HG03196 (cell line): ENCODE results near the gene ALDOA.
A peak's percentile ranks its signal among the peaks of the same experiment; 100 is the strongest.

Experiments used
- ATAC-seq: cut with Tn5 transposase; IDR thresholded peaks from one replicate; pipeline ENCODE4 v1.9.1; 2021; ENCODE audit not compliant: unreplicated experiment

Gene ALDOA

GRCh38 chr16:30068750-30069610 lies 3.4 kb downstream of the ALDOA start:
- ATAC-seq, result no peak

DNA sequence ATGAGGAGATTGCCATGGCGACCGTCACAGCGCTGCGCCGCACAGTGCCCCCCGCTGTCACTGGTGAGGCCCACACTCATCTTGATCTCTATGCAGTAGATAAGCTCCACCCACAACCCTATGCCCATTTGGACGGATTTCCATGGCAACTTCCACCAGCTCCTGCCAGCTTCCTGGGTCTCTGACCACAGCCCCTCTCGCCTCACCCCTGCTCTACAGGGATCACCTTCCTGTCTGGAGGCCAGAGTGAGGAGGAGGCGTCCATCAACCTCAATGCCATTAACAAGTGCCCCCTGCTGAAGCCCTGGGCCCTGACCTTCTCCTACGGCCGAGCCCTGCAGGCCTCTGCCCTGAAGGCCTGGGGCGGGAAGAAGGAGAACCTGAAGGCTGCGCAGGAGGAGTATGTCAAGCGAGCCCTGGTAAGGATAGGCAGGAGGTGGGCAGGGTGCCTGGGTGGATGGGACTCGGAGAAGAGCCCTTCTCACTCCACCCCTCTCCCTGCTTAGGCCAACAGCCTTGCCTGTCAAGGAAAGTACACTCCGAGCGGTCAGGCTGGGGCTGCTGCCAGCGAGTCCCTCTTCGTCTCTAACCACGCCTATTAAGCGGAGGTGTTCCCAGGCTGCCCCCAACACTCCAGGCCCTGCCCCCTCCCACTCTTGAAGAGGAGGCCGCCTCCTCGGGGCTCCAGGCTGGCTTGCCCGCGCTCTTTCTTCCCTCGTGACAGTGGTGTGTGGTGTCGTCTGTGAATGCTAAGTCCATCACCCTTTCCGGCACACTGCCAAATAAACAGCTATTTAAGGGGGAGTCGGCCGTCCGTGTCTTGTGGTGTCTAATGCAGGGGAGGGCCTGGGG lies 4.3 kb downstream of the ALDOA start:
- ATAC-seq, result no peak

- no peak for ATAC-seq
These were observed 4.9 kb downstream of the ALDOA start for GRCh38 chr16:30070490-30070889.

- ATAC-seq, result peak; percentile 77
These were observed 10.1 kb downstream of the ALDOA start, which contains the start of gene PPP4C for GRCh38 chr16:30075503-30076275. Gene PPP4C, plus strand, starts transcription at chr16:30075994. Its CDS starts 384 bp downstream, at chr16:30076378.

DNA sequence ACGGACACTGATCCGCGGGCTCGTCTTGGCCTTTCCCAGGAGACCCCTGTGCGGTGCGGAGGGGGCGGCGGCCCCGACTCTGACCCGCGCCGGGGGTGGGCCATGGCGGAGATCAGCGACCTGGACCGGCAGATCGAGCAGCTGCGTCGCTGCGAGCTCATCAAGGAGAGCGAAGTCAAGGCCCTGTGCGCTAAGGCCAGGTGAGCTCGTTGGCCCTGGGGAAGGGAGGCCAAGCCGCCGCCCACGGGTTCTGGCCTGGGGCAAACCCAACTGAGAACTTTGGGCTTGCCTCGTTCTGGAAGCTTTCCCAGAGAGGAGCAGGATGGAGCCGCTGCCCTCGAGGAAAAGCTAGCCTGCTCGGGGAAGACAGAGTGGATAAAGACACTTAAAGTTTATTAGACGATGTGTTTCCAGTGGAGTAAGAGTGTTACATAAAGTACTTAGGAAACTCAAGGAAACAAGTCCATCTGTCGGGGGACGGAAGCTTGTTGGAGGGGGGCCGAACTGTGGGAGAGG lies 10.8 kb downstream of the ALDOA start:
- peak; percentile 28 for ATAC-seq

GRCh38 chr16:30077656-30078055 lies 12.1 kb downstream of the ALDOA start:
- ATAC-seq, result no peak

GRCh38 chr16:30078744-30079143 lies 13.2 kb downstream of the ALDOA start:
- no peak for ATAC-seq

- no peak for ATAC-seq
These were observed 13.9 kb downstream of the ALDOA start for GRCh38 chr16:30079480-30079879.

GRCh38 chr16:30082545-30083090 lies 17.1 kb downstream of the ALDOA start:
- no peak for ATAC-seq

- no peak for ATAC-seq
These were observed 17.9 kb downstream of the ALDOA start for GRCh38 chr16:30083216-30084055.

DNA sequence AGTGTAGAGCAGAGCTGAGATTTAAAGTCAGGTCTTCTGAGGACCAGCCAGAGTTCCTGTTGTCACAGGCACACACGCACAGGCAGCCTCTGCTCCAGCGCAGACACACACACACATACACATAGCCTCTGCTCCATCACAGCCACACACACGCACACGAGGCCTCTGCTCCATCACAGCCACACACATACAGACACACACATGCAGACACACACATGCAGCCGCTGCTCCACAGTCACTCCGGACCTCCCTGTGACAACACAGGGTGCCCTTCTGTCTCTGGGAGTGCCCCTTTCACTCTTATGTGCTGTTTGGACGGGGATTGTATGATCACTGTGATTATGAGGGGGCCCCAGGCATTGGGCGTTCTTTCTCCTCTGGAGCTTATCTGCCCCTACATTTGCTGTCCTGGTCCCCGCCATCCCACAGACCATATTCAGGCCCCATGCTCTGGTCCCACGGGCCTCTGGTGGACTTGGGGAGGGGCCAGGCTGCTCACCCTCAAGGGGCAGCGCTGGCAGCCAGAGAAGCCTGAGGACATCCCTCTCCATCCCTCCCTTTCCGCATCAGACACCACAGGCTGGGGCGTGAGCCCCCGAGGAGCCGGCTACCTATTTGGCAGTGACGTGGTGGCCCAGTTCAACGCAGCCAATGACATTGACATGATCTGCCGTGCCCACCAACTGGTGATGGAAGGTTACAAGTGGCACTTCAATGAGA lies 18.7 kb downstream of the ALDOA start:
- ATAC-seq, result no peak

DNA sequence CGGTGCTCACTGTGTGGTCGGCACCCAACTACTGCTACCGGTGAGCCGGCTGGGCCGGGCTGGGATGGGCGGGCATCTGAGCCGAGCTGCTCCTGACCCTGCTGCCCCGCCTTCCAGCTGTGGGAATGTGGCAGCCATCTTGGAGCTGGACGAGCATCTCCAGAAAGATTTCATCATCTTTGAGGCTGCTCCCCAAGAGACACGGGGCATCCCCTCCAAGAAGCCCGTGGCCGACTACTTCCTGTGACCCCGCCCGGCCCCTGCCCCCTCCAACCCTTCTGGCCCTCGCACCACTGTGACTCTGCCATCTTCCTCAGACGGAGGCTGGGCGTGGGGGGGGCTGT lies 19.2 kb downstream of the ALDOA start:
- no peak for ATAC-seq

GRCh38 chr16:30085247-30085646 lies 19.7 kb downstream of the ALDOA start:
- ATAC-seq, result no peak

GRCh38 chr16:30085820-30086219 lies 20.3 kb downstream of the ALDOA start:
- ATAC-seq, result no peak

GRCh38 chr16:30086291-30087140 lies 21.0 kb downstream of the ALDOA start:
- no peak for ATAC-seq

- ATAC-seq, result no peak
These were observed 21.8 kb downstream of the ALDOA start for GRCh38 chr16:30087181-30087898.

- ATAC-seq, result no peak
These were observed 22.8 kb downstream of the ALDOA start for GRCh38 chr16:30088237-30088831.
